DMS79 treated with DMSO at 0.1 percent for 48 hours (cell line): ENCODE data around the gene BCL7B.
"Not testable (repeated sequence)": the region's sequence is repeated elsewhere in the genome, so short reads cannot be mapped to it uniquely, and the experiment has no call there.

Experiments
- DNase-seq: peaks from one replicate; lab custom pipeline; 2025; lab: John Stamatoyannopoulos, UW

The BCL7B gene

DNA sequence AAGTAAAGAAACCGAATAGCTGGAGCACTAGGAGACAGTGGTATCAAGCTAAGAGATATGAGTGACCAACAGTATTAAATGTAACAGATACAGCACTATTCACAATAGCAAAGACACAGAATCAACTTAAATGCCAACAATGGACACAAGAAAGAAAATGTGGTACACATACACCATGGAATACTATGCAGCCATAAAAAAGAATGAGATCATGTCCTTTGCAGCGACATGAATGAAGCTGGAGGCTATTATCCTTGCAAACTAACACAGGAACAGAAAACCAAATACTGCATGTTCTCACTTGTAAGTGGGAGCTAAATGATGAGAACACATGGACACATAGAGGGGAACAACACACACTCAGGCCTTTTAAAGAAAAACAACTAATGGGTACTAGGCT is 62.0 kb downstream of the BCL7B start:
- DNase-seq, result not testable (repeated sequence)

DNA sequence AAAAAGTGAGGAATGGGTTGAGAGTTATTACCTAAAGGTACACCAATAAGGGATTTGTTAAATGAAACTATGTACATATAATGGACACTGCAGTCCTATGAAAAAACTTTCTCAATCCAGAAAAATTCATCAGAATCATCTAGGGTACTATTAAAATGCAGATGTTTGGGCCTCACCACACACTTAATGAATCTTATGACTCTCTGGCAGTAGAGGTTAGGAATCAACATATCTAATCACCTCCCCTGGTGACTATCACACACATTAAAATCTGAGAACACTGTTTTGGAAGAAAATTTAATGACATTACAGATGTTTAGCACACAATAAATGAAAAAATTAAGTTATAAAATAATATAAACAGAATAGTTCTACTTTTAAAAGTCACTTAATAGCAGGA is 67.5 kb downstream of the BCL7B start:
- DNase-seq, result no peak

DNA sequence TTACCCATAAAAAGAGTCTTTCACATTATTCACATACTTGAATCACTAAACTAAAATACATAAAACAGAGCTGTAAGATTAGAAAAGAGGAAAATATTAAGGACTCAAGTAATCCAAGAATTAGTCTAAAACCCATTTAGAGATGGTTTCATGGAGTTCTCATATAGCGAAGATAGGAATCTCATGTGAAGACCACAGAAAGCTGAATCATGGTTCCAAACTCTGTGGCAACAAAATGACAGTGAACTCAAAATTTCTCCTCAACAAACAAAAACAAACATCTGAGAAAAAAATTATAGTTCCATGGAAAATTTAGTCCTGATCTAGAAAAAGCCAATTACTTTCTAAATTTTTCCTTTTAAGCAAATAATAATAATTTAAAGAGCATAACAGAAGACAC is 70.0 kb downstream of the BCL7B start:
- no peak for DNase-seq
